Left colon (tissue), 2 donors: ENCODE measurements around the gene ABCC11. TPM values are rescaled to one million over a fixed set of nuclear protein-coding genes. Genes with fewer than 3 reads are reported as not detected.

Experiments used
- ATAC-seq: fragments of 200-7000 bp; cut with Tn5 transposase; one replicate; pipeline ENCODE4 v1.9.1; 2020; ENCODE audit warnings: mild to moderate bottlenecking, moderate library complexity
- DNase-seq, 2 donors: peaks; one replicate each; pipeline ENCODE4 v3.0.0-alpha.2; 2020
- intact Hi-C, 2 donors: fragments of 100-400 bp; cut with DNase I in 1 of 2; cut with micrococcal nuclease in 1 of 2; formaldehyde crosslinking; loops; one replicate each; pipeline versions ENCODE4 v1.11.2 to v1.14.0; 2022; cut with DNase I, micrococcal nuclease
- total RNA-seq, 2 donors: library from RNA; stranded (reverse); fragmentation: NEBNext Ultra II Directional; extraction: Animal tissue kit (Norgen Biotek cat#: 25700); gene quantifications; one replicate each; pipeline ENCODE4 v1.2.1, GENCODE V29; 2021
- donor health status: DM: no; HTN: no; CAD: no.
- donor health status: DM: yes; HTN: yes; CAD: no.

ABCC11 gene
- total RNA-seq, 2 donors from 2014 or later, result 0.34 to 0.61 TPM

- intact Hi-C loops, result loop anchor here in 1 of 2 donors (10.0 kb wide), 1 partner anchor 1116 kb away; no protein-coding TSS in a partner anchor
- DNase-seq (no peak), ATAC-seq (no peak)
Measured at GRCh38 chr16:48150707-48151106, 96.6 kb downstream of the ABCC11 start.

- ATAC-seq, result no peak
- DNase-seq, result no peak
- intact Hi-C loops, result no loop called here
Measured at GRCh38 chr16:48146710-48147109, 100.6 kb downstream of the ABCC11 start.

GRCh38 chr16:48146131-48146530 is 101.2 kb downstream of the ABCC11 start:
- ATAC-seq, result no peak

GRCh38 chr16:48143812-48144368 is 103.4 kb downstream of the ABCC11 start:
- ATAC-seq (no peak), DNase-seq (no peak)
- intact Hi-C loops, result no loop called here

More at GRCh38 chr16:48146131-48146530, 101.2 kb downstream of the ABCC11 start:
- intact Hi-C loops, result no loop called here
- no peak for DNase-seq

GRCh38 chr16:48140821-48141220 is 106.5 kb downstream of the ABCC11 start:
- DNase-seq (no peak), ATAC-seq (no peak)
- intact Hi-C loops, result no loop called here

- intact Hi-C loops, result no loop called here
- ATAC-seq (no peak), DNase-seq (no peak)
Measured at GRCh38 chr16:48139517-48139916, 107.8 kb downstream of the ABCC11 start.

- ATAC-seq (no peak), DNase-seq (no peak)
- intact Hi-C loops, result no loop called here
Measured at GRCh38 chr16:48138543-48138942, 108.8 kb downstream of the ABCC11 start.

- intact Hi-C loops, result no loop called here
- DNase-seq (no peak), ATAC-seq (no peak)
Measured at GRCh38 chr16:48137822-48138221, 109.5 kb downstream of the ABCC11 start.

- DNase-seq, result no peak
- ATAC-seq, result no peak
- intact Hi-C loops, result no loop called here
Measured at GRCh38 chr16:48136547-48137360, 110.6 kb downstream of the ABCC11 start.

GRCh38 chr16:48133455-48134211 is 113.7 kb downstream of the ABCC11 start:
- no peak for DNase-seq
- no peak for ATAC-seq

GRCh38 chr16:48132696-48133095 is 114.6 kb downstream of the ABCC11 start:
- DNase-seq (no peak), ATAC-seq (no peak)
- intact Hi-C loops, result no loop called here

More at GRCh38 chr16:48133455-48134211, 113.7 kb downstream of the ABCC11 start:
- intact Hi-C loops, result no loop called here

GRCh38 chr16:48131201-48131935 is 116.0 kb downstream of the ABCC11 start:
- DNase-seq (no peak), ATAC-seq (no peak)
- intact Hi-C loops, result no loop called here

GRCh38 chr16:48129926-48130325 is 117.4 kb downstream of the ABCC11 start:
- no peak for ATAC-seq
- intact Hi-C loops, result no loop called here
- DNase-seq, result no peak

- ATAC-seq (no peak), DNase-seq (no peak)
- intact Hi-C loops, result no loop called here
Measured at GRCh38 chr16:48128769-48129168, 118.6 kb downstream of the ABCC11 start.

- intact Hi-C loops, result no loop called here
- ATAC-seq (no peak), DNase-seq (no peak)
Measured at GRCh38 chr16:48126801-48127644, 120.3 kb downstream of the ABCC11 start.

- DNase-seq, result no peak
Measured at GRCh38 chr16:48125888-48126287, 121.5 kb downstream of the ABCC11 start.

GRCh38 chr16:48124266-48124665 is 123.1 kb downstream of the ABCC11 start:
- intact Hi-C loops, result no loop called here
- no peak for DNase-seq
- ATAC-seq, result no peak

More at GRCh38 chr16:48125888-48126287, 121.5 kb downstream of the ABCC11 start:
- intact Hi-C loops, result no loop called here
- no peak for ATAC-seq

- ATAC-seq (no peak), DNase-seq (no peak)
- intact Hi-C loops, result no loop called here
Measured at GRCh38 chr16:48123104-48123788, 124.1 kb downstream of the ABCC11 start.
